ENCODE measurements around the gene SERTAD1.

GRCh38 chr19:40394816-40395210 is 31.0 kb downstream of the SERTAD1 start:
- no peak for TF ChIP-seq REST (IDR thresholded peaks at IDR 0.05; ENCODE audit: insufficient read depth in 1 of 2, low read depth in 2 of 2, low read length in 2 of 2)
- TF ChIP-seq POLR2AphosphoS5 (IDR thresholded peaks at IDR 0.05; ENCODE audit: low read depth, low read length): no peak
- TF ChIP-seq SIN3A (IDR thresholded peaks at IDR 0.05; ENCODE audit: borderline replicate concordance, insufficient read depth, low read length): no peak
- TF ChIP-seq TAF1 (IDR thresholded peaks at IDR 0.05; ENCODE audit: borderline replicate concordance, insufficient read depth, low read length): no peak
- TF ChIP-seq FOXP2 (optimal IDR thresholded peaks at IDR 0.05; ENCODE audit: borderline replicate concordance, extremely low read depth, extremely low read length, insufficient read depth): no peak

Data from PFSK-1 (cell line).